Measurements from ENCODE around the gene CEP131.

CEP131 gene

DNA sequence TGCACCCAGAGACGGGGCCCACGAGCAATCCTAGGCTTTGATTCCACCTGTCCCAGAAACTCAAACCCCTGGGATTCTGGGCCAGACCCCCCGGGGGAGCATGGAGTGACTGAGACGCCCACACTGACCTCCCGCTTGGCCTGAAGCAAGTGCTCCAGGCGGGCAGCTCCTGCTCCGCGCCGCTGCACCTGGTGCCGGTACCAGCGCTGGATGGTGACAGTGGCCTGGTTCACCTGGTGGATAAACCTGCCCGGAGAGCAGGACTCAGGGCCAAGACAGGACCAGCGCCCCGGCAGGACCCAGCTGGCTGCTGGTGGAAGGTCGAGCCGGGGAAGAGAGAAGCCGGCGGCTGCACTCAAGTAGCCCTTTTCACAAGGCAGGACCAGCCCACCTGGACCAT is 22.6 kb downstream of the CEP131 start:
- DNase-seq (ENCODE audit: low read depth in 2 of 3, low spot score in 1 of 3), result no peak

DNA sequence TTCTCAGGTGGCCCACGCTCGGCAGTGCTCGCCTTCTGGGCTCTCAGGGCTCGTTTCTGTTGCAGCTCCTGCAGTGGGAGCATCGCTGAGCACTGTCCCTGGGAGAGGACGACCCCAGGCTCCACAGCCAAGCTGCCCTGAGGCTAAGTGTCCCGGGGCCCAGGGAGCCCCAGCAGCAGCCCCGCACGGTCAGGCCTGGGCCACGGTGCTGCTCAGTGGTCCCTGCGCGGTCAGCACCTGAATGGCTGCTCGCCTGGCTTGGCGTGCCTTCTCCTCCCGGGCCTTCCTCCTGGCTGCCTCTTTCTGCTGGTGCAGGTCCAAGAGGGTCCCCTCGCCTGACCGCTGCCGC is 23.3 kb downstream of the CEP131 start:
- no peak for DNase-seq (ENCODE audit: low read depth in 2 of 3, low spot score in 1 of 3)

DNA sequence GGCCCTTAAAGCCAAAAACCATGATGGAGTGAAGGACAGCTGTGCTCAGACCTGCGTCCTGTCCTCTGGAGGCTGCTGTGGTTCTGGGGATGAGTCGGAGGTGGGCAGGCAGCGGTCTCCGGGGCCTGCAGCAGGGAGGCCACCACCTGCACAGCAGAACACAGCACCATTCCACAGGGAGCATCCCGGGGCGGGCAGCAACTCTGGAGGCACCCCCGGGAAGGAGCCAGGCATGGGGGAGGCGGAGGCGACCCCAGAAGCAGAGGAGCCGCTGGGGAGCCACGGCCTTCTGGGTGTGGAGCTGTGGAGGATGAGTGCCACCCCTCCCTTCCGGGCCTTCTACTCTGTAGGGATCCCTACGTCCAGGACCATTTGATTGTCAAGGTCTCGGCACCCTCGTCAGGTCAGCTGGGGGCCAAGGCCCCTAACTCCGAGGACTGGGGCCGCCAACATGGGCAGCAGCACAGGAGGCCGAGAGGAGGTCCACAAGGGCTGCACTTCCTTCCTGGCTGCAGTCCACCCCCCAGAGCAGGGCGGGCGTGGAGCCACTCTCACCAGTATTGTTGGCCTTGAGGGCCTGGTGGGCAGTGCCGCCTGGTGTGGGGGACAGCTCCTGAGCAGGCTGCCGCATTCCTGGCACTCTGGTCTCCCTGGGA is 23.8 kb downstream of the CEP131 start:
- DNase-seq (ENCODE audit: low read depth in 2 of 3, low spot score in 1 of 3), result no peak

DNA sequence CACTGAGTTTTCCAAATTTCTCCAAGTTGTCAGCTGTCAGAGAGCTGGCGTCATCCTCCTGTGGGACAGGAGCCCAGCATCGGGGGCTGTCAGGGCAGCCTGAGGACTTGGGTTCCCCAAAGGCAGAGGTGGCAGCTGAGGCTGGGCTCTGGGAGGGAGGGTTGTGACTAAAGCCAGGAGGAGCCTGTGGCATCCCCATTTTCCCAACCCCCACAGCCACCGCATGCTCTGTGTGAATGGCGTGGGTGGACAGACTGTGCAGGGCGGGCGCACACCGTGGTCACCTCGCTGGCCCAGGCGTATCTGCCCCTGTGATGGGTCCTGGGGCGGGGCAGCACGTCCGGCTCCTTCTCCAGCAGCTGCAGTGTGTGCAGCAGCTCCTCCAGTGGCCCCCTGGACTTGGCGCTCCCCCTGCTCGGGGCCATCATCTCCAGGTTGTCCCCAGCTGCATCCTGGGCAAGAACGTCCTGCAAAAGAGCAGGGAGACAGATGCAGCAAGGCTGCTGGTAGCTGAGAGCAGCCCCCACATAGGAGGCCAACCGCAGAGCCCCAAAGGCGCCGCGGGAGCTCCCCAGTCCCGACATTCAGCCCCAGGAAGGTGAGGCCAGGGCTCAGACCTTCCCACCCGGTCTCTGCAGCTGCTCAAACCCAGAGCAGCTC is 24.8 kb downstream of the CEP131 start:
- no peak for DNase-seq (ENCODE audit: low read depth in 2 of 3, low spot score in 1 of 3)

DNA sequence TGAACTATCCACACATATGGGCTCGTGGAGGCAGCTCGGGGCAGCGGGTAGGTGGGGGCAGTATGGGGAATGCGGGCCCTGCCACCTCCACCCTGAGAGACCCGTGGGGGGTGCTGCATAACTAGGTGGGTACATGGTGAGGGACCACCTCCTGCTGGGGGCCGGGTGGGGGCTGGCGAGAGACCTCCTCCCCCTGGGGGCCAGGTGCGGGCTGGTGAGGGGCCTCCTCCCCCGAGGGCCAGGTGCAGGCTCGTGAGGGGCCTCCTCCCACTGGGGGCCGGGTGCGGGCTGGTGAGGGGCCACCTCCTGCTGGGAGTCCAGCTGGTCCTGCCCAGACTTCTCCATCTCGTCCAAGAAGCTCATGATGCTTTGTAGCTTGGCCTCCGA is 25.4 kb downstream of the CEP131 start:
- DNase-seq (ENCODE audit: low read depth in 2 of 3, low spot score in 1 of 3), result no peak

DNA sequence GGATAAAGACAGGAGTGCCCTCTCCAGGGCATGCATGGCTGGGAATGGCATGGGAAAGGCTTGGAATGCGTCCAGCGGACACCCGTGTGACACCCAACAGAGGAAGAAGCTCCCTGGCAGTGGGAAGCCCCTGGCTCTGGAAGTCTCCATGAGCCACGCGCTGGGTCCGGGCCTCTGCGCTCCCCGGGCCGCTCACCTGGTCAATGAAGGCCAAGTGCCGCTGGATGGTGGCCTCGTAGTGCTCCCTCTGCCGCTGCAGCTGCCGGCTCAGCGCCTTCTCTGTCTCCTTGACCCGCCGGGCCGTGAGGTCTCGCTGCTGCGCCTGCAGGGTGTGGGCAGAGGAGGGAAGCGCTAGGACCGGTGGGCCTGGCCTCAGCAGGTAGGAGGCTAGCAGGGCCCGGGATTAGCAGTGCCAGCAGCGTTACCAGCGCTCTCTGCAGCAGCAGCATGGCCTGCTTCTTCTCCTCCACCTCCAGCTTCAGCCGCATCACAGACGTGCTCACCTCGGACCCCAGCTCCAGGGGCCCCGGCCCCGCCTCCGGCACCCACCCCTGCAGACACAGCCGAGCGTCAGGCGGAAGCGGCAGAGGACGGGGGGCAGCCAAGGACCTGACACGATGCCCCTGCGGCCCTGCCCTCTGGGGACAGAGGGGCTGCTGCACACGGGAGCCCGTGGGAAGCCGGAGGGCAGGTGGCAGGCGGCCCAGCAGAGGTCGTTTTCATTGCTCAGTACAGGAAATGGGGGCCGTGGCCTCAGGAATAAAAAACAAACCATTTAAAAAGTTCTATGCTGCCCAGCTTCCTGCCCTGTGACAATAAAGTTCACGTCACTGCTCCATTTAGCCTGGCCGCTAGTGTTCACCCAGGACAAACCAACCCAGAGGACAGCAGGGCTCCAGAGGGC is 26.0 kb downstream of the CEP131 start:
- DNase-seq (ENCODE audit: low read depth in 2 of 3, low spot score in 1 of 3), result no peak

DNA sequence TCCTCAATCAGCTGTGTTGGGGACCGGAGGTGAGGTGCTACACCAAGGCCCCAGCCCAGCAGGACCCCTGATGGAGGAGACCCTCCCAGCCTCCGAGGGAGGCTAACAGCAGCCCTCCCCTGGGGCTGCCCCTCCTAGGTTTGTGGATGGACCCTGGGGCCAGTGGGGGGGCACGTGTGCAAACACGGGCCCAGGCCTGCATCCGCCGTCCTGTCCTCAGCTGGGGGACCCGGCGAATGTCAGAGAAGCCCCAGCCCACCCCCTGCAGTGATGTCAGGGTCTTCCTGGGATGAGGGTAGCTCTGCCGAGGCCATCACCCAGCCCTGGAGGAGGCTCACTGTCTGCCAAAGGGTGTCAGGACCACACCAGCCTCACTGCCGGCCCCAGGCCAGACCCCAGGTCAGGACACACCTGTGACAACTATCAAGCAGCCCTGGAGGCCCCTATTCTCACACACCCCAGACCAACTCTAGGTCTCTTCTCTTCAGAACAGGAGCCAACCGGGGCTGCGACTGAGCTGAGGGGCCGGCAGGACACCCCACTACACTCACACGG is 26.7 kb downstream of the CEP131 start:
- no peak for DNase-seq (ENCODE audit: low read depth in 2 of 3, low spot score in 1 of 3)

DNA sequence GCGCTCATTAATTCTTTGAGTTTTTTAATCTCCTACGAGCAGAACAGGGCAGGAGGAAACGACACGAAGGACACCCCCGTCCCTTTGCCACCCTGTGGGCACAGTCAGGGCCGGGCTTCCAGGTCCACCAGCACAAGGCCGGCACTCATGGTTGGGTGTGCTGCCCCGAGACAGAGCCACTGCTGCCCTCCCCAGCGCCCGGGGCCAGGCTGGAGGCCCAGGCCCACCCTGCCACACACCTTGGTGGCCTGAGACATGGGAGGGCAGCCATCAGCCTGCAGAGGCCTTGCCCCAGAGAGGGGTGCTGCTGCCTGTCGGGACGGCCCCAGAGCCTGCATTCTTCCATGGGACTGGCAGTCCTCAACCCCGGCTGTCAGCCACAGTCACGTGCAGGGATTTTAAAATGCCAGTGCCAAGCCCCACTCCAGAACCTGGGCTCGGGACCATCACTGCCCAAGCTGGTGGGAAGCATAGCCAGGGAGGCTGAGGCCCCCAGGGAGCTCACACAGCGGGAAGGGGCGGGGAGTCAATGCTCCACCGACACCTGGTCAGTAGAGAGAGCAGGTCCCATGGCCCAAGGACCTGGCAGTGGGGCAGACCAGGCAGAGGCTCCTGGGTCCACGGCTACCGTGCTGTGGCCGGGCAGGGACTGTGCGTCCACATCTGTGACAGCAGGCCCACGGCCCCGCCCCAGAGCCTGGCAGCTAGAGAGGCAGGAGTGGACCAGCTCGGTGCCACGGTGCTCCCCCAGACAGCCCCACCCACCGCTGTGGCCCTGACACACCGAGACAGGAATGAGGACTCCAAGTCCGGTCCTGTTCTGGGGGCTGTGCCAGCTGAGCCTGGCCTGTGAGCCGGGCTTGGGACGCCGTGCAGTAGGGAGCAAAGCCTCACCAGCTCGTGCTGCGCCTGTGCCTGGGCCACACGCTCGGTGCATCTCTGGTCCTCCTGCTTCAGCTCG is 27.5 kb downstream of the CEP131 start:
- DNase-seq (ENCODE audit: low read depth in 2 of 3, low spot score in 1 of 3), result no peak

DNA sequence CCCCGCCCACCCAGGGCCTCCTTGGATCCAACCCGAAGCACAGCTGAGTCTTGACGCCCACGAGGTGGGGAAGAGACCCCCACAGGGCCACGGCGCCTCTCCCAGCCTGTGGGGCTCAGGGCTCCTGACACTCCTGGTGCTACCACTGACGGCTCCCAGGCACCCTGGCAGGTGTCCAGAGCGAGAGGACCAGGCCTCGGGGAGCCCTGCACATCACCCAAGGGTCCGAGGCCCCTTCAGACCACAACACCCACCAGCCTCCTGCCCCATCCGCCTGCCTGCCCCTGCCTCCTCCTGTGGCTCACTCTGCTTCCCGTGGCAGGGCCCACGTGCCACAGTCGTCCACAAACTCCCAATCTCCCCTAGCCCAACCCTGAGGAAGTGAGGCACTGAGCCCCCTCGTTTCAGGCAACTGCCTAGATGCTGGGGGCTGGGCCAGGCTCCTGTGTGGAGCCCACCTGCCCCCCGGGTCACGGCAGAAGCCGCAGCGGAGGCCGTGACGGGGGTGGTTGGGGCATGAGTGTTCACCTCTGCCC is 28.5 kb downstream of the CEP131 start:
- no peak for DNase-seq (ENCODE audit: low read depth in 2 of 3, low spot score in 1 of 3)

DNA sequence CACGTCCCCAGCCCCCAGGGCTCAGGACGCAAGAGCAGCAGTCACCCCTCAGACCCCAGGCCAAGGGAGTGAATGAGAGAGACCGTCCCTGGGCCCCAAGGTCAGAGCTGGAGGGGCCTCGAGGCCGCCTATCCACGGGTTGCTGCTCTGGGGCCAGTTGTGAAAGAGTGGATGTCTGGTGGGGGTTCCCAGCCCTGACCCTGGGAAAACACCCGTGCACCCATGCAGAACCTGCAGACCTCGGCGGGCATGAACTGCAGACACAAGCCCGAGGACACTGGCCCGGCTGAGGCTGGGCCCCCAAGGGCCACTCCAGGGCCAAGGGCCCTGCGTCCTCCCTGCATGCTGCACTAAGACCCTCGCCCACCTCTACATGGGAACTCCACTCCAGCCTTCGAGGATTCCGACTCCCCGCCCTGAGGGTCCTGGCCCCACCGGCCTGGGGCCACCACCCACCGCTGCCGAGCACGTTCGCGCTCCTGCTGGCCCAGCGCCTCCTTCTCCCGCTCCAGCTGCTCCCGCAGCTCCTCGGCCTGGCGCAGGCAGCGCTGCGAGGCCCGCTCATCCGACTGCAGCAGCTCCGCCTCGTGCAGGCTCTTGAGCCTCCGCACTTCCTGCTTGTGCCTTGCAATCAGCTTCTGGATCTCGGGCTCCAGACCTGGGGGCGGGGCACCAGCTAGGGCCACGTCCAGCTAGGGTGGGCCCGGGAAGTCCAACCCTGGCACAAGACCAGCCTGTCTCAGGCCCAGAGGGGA is 29.1 kb downstream of the CEP131 start:
- no peak for DNase-seq (ENCODE audit: low read depth in 2 of 3, low spot score in 1 of 3)

DNA sequence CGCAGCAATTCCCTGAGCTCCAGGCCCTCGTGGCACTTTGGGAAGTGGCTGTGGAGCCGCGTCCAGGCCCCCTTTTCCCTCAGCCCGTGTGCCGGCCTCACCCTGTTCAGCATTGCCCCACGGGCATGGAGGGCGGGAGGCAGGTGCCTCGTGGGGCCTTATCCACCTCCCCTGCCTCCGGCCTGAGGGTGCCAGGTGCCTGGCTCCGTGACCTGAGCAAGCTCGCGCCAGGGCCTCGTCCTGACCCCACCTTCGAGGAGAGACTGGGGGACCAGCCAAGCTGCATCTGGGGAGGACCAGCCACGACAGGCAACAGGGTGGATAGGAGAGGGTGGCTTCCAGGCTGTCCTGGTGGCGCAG is 29.7 kb downstream of the CEP131 start:
- DNase-seq (ENCODE audit: low read depth in 2 of 3, low spot score in 1 of 3), result no peak

DNA sequence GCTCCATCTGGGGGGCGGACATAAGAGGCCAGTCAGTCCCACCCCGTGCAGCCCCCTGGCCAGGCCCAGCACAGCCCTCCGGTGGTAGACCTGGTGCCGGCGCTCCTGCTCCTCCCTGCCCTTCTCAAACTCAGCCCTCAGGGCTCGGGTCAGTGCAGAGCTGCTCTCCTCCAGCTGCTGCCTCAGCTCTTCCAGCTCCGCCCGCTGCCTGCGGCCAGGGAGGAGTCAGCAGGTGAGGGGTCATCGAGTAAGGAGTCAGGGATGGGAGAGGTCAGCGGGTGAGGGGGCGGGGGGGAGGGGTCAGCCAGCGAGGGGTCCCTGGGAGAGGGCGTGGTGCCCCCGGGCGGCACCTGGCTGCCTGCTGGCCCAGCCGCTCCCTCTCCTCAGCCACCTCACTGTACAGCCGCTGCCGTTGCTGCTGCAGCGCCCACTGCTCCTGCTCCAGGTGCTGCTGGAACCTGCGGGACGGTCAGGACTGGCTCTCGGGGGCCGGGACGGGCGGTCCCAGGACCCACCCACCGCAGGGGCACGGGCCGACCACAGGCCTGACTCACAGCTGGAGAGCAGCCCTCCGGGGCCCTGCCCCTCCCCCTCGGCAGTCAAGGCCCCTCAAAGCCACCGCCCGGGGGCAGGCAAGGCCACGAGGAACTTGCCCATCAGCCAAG is 30.2 kb downstream of the CEP131 start:
- no peak for DNase-seq (ENCODE audit: low read depth in 2 of 3, low spot score in 1 of 3)

DNA sequence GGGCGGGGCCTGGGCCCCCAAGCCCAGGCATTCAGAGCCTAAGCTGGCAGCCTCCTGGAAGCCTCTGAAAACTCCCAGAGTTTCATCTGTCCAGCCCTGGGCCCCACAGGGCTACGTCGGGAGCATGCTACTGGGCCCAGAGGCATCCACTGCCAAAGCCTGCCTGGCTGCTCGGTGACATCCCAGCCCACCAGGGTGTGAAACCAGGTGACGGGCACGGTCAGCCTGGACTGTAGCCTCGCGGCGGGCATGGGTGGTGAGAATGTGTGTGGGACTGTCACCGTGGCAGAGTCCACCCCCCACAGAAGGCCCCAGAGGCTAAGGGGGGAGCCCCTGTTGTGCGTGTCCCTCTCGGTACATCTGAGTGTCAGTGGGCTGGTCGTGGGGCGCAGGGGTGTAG is 31.1 kb downstream of the CEP131 start:
- DNase-seq (ENCODE audit: low read depth in 2 of 3, low spot score in 1 of 3), result no peak

DNA sequence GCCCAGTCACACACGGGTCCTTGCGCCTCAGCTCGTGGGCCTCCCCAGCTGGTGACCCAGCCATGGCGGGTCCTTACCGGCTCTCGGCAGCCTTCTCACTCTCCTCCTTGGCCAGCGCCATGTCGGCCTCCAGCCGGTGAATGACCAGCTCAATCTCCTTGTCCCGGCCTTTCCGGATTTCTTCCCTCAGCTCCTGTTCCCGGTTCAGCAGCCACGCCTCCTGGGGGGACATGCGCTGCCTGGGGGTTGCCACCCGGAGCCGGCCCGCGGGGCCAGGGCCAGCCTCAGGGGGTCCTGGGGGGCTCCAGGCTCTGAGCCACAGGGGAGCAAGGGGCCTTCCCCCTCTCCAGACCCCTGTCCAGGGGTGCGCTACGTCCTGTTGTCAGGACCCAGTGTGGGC is 31.6 kb downstream of the CEP131 start:
- no peak for DNase-seq (ENCODE audit: low read depth in 2 of 3, low spot score in 1 of 3)

DNA sequence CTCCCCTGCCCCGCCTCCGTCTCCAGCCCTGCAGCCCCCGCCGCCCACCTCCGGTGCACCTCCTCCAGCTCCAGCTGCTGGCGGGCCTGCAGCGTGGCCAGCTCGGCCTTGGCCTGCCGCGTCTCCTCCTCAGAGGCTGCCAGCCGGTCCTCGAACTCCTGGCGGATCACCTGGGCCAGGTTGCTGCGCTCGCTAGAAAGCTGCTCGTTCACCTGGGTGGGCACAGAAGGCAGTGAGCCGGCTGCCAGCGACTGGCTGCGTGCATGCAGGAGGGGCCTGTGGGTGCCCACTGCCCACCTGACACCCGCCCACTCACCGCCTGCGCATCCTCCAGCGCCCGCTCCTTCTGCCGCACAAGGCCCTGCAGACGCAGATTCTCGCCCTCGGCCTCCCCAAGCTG is 32.2 kb downstream of the CEP131 start:
- DNase-seq (ENCODE audit: low read depth in 2 of 3, low spot score in 1 of 3), result no peak

DNA sequence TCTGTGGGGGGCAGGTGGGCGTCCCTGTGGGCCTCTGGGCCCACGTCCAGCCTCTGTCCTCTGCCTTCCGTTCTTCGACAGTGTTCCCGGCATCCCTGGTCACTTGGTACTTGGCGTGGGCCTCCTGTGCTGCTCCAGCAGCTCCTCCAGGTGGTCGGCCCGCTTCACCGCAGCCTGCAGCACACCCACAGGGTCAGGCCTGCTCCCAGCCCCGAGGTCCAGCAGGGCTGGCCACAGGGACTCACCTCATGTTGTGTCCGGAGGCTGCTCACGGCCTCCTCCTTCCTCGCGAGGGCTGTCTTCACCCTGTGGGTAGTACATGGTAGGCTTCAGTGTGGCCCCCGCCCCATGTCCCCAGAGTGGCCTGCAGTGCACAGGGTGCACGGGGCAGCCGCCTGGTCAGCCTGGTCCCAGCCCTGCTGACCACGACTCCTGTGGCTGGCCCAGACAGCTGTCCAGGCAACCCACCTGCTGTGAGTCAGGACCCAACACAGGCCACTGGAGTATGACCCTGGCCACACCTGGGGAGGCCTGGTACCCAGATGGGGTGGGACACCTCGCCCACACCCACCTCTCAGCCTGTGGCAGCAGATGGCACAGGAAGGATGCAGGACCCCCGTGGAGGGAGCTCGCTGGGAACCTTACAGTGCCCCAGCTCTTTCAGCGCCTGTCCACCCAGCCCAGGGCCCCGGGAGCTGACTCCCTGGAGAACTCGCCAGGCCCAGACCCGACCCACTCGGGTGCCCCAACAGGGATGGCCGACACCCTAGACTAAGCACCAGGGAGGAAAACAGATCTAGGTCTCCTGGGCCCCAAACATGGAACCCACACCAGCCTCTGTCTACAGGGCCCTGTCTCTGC is 32.9 kb downstream of the CEP131 start:
- DNase-seq (ENCODE audit: low read depth in 2 of 3, low spot score in 1 of 3), result no peak

DNA sequence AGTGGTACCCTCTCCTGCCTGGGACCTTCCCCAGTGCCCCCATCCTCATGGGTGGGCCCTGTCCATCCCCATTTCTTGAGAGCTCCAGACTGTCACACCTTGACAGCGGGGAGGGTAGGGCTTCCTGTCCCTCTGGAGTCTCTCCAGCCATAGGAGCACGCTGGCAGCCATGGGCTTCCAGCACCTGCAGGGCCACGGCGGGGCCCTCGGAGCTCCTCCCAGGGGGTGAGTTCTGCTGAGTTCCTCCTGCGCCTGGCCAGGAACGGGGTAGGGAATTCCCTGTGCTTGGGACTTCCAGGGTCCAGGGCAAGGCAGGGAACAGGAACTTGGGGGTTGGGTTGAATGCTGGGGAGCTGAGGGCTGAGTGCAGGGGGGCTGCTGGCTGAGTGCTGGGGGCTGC is 33.7 kb downstream of the CEP131 start:
- no peak for DNase-seq (ENCODE audit: low read depth in 2 of 3, low spot score in 1 of 3)

DNA sequence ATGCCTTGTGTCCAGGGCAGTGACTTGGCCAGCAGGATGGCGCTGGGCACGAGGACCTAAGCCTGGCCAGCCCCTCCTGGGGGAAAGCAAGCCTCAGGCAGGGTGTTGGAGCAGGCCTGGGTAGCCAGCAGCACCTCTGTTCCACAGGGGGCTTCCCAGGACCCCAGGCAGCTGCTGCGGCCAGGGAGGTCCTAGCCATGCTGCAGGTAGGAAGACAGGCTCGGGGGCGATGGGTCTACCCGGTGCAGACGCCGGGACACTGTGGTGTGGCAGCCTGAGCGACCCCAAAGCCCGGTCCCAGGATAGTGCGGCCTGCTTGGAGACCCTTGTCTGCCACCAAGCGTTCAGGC is 34.3 kb downstream of the CEP131 start:
- DNase-seq (ENCODE audit: low read depth in 2 of 3, low spot score in 1 of 3), result no peak
